Measurements from ENCODE around the gene TRPM3.

Gene TRPM3

DNA sequence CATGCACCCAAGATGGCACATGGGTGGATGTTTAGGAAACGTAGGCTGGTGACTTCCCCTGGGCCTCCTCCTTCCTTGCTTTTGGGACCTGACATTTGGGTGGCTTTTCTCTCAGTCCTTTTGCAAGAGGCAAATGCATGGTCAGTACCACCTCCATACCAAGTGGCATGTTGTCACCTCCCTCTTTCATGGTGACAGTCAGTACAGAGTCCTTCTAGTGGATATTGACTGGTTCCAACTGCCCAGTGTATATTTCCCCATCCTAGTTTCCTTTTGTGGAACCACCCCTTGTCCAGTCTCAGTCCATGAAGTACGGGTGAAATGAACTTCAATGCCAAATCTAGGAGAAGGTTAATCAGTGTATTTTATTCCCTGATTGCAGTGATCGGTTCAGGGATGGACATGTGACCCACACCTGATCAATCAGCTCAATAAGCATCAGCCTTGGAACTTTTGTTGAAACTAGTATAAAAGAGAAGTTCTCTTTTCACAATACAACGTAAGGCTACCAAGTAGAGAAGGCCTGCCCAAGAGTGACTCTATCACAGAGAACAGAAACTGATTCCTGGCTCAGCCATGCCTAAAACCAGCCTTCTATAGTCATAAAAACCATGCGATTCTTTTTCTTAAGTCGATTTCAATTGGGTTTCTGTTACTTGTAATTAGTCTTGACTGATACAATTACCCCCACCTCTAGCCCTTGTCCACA is 563.6 kb downstream of the TRPM3 start:
- no peak for ATAC-seq
- no peak for TF ChIP-seq ISL1 (CRISPR knock-in tag; IDR thresholded peaks at IDR 0.05)
- TF ChIP-seq, protein P1, sequence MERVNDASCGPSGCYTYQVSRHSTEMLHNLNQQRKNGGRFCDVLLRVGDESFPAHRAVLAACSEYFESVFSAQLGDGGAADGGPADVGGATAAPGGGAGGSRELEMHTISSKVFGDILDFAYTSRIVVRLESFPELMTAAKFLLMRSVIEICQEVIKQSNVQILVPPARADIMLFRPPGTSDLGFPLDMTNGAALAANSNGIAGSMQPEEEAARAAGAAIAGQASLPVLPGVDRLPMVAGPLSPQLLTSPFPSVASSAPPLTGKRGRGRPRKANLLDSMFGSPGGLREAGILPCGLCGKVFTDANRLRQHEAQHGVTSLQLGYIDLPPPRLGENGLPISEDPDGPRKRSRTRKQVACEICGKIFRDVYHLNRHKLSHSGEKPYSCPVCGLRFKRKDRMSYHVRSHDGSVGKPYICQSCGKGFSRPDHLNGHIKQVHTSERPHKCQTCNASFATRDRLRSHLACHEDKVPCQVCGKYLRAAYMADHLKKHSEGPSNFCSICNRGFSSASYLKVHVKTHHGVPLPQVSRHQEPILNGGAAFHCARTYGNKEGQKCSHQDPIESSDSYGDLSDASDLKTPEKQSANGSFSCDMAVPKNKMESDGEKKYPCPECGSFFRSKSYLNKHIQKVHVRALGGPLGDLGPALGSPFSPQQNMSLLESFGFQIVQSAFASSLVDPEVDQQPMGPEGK (CRISPR knock-in tag; IDR thresholded peaks at IDR 0.05; ENCODE audit: borderline replicate concordance): no peak
- TF ChIP-seq ESRRG (CRISPR knock-in tag; IDR thresholded peaks at IDR 0.05): no peak
- TF ChIP-seq BACH2 (CRISPR knock-in tag; IDR thresholded peaks at IDR 0.05; ENCODE audit: borderline replicate concordance): no peak
- TF ChIP-seq, protein P2, sequence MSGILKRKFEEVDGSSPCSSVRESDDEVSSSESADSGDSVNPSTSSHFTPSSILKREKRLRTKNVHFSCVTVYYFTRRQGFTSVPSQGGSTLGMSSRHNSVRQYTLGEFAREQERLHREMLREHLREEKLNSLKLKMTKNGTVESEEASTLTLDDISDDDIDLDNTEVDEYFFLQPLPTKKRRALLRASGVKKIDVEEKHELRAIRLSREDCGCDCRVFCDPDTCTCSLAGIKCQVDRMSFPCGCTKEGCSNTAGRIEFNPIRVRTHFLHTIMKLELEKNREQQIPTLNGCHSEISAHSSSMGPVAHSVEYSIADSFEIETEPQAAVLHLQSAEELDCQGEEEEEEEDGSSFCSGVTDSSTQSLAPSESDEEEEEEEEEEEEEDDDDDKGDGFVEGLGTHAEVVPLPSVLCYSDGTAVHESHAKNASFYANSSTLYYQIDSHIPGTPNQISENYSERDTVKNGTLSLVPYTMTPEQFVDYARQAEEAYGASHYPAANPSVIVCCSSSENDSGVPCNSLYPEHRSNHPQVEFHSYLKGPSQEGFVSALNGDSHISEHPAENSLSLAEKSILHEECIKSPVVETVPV (CRISPR knock-in tag; IDR thresholded peaks at IDR 0.05): no peak
- TF ChIP-seq, protein P3, sequence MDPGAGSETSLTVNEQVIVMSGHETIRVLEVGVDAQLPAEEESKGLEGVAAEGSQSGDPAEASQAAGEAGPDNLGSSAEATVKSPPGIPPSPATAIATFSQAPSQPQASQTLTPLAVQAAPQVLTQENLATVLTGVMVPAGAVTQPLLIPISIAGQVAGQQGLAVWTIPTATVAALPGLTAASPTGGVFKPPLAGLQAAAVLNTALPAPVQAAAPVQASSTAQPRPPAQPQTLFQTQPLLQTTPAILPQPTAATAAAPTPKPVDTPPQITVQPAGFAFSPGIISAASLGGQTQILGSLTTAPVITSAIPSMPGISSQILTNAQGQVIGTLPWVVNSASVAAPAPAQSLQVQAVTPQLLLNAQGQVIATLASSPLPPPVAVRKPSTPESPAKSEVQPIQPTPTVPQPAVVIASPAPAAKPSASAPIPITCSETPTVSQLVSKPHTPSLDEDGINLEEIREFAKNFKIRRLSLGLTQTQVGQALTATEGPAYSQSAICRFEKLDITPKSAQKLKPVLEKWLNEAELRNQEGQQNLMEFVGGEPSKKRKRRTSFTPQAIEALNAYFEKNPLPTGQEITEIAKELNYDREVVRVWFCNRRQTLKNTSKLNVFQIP (CRISPR knock-in tag; IDR thresholded peaks at IDR 0.05; ENCODE audit: borderline replicate concordance, low read depth): no peak
- no peak for TF ChIP-seq TOX (CRISPR knock-in tag; IDR thresholded peaks at IDR 0.05; ENCODE audit: borderline replicate concordance)
- TF ChIP-seq OSR1 (CRISPR knock-in tag; IDR thresholded peaks at IDR 0.05): no peak
- no peak for TF ChIP-seq ZNF8 (CRISPR knock-in tag; IDR thresholded peaks at IDR 0.05)
- TF ChIP-seq GLIS3 (CRISPR knock-in tag; IDR thresholded peaks at IDR 0.05): no peak
- TF ChIP-seq ZFP30 (CRISPR knock-in tag; IDR thresholded peaks at IDR 0.05): no peak
- TF ChIP-seq ZNF565 (CRISPR knock-in tag; conservative IDR thresholded peaks at IDR 0.05; ENCODE audit: low read depth): no peak
- TF ChIP-seq, protein P4, sequence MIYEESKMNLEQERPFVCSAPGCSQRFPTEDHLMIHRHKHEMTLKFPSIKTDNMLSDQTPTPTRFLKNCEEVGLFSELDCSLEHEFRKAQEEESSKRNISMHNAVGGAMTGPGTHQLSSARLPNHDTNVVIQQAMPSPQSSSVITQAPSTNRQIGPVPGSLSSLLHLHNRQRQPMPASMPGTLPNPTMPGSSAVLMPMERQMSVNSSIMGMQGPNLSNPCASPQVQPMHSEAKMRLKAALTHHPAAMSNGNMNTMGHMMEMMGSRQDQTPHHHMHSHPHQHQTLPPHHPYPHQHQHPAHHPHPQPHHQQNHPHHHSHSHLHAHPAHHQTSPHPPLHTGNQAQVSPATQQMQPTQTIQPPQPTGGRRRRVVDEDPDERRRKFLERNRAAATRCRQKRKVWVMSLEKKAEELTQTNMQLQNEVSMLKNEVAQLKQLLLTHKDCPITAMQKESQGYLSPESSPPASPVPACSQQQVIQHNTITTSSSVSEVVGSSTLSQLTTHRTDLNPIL (CRISPR knock-in tag; IDR thresholded peaks at IDR 0.05; ENCODE audit: low read depth): no peak
- TF ChIP-seq ZNF70 (CRISPR knock-in tag; IDR thresholded peaks at IDR 0.05): no peak

DNA sequence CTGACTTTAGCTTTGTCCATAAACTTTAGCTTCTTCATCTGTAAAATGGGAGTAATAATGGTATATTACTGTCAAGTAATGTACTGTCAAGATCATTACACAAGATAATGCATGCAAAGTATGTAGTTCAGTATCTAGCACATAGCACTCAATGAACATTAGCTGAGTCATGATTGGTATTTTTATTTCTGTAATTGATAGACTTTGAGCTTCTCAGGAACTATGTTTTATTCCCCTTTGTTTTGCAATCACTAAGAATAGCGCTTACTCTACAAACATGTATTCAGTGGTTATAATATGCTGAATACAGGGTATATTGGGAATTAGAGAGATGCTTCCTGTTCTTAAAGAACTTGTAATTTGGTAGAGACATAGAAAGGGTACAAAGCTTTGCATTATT is 564.6 kb downstream of the TRPM3 start:
- TF ChIP-seq TCF4 (CRISPR knock-in tag; IDR thresholded peaks at IDR 0.05; ENCODE audit: borderline replicate concordance) (no peak), ARNTL (CRISPR knock-in tag; IDR thresholded peaks at IDR 0.05; ENCODE audit: borderline replicate concordance, low read depth) (no peak)
- ATAC-seq: no peak

DNA sequence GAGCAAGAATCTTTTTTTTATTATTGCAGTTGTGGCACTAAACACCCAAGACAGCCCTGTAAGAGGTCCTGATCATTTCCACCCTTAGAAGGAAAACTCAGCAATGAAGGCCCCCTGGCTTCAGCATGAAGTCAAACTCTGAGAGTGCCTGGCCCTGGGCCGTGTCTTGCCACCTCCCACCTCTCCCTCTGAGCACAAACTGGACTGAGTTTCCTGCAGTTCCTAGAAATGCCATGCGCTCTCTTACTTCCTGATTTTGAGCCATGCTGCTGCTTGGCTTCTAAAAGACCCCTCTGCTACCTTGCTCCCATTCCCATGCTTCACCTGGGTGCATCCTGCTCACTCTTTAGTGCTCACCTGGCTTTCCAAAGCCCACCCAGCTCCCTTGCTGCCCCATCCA is 566.5 kb downstream of the TRPM3 start:
- TF ChIP-seq ZC3H10 (CRISPR knock-in tag; IDR thresholded peaks at IDR 0.05): no peak
- TF ChIP-seq PPARA (CRISPR knock-in tag; IDR thresholded peaks at IDR 0.05; ENCODE audit: borderline replicate concordance): no peak
- TF ChIP-seq, protein P1 (CRISPR knock-in tag; IDR thresholded peaks at IDR 0.05; ENCODE audit: borderline replicate concordance): no peak
- no peak for TF ChIP-seq ZFP3 (CRISPR knock-in tag; IDR thresholded peaks at IDR 0.05)
- TF ChIP-seq RARB (CRISPR knock-in tag; IDR thresholded peaks at IDR 0.05): no peak
- no peak for TF ChIP-seq ZNF565 (CRISPR knock-in tag; conservative IDR thresholded peaks at IDR 0.05; ENCODE audit: low read depth)
- TF ChIP-seq TCF4 (CRISPR knock-in tag; IDR thresholded peaks at IDR 0.05; ENCODE audit: borderline replicate concordance): no peak
- no peak for TF ChIP-seq SNAI2 (CRISPR knock-in tag; IDR thresholded peaks at IDR 0.05)
- no peak for TF ChIP-seq ARNTL (CRISPR knock-in tag; IDR thresholded peaks at IDR 0.05; ENCODE audit: borderline replicate concordance, low read depth)
- TF ChIP-seq ESRRG (CRISPR knock-in tag; IDR thresholded peaks at IDR 0.05): no peak
- TF ChIP-seq GLIS3 (CRISPR knock-in tag; IDR thresholded peaks at IDR 0.05): no peak
- ATAC-seq: no peak

Measured in SK-N-SH treated with all-trans-retinoic acid at 6 μM for 48 hours (cell line).